ENCODE measurements around the gene CELF6. TPM values are rescaled to one million over a fixed set of nuclear protein-coding genes. Genes with fewer than 3 reads are reported as not detected.
A peak's percentile ranks its signal among the peaks of the same experiment; 100 is the strongest.

CELF6 gene
- total RNA-seq, 1 donor from 2014 or later, result not detected

- DNase-seq (ENCODE audit: low spot score in 2 of 2), result no peak
- no peaks in the 10 kb centered on the region for H3K9me3 ChIP-seq
- H3K36me3 ChIP-seq, result peaks cover 29 to 30% of the 10 kb centered on the region in 2 donors
- no peaks in the 10 kb centered on the region for H3K27me3 ChIP-seq
- no peak overlapping the region for H3K27ac ChIP-seq
- peaks cover 6 to 8% of the 10 kb centered on the region in 2 donors for H3K4me1 ChIP-seq
- no peak overlapping the region for H3K4me3 ChIP-seq
- TF ChIP-seq, protein P1, sequence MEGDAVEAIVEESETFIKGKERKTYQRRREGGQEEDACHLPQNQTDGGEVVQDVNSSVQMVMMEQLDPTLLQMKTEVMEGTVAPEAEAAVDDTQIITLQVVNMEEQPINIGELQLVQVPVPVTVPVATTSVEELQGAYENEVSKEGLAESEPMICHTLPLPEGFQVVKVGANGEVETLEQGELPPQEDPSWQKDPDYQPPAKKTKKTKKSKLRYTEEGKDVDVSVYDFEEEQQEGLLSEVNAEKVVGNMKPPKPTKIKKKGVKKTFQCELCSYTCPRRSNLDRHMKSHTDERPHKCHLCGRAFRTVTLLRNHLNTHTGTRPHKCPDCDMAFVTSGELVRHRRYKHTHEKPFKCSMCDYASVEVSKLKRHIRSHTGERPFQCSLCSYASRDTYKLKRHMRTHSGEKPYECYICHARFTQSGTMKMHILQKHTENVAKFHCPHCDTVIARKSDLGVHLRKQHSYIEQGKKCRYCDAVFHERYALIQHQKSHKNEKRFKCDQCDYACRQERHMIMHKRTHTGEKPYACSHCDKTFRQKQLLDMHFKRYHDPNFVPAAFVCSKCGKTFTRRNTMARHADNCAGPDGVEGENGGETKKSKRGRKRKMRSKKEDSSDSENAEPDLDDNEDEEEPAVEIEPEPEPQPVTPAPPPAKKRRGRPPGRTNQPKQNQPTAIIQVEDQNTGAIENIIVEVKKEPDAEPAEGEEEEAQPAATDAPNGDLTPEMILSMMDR (IDR thresholded peaks at IDR 0.05), result no peak
- intact Hi-C loops (cut with DNase I), result loop anchor here (10.0 kb wide), 1 partner anchor 1864 kb away; no protein-coding TSS in a partner anchor
These were observed 81.4 kb downstream of the CELF6 start for GRCh38 chr15:72238586-72238985.

DNA sequence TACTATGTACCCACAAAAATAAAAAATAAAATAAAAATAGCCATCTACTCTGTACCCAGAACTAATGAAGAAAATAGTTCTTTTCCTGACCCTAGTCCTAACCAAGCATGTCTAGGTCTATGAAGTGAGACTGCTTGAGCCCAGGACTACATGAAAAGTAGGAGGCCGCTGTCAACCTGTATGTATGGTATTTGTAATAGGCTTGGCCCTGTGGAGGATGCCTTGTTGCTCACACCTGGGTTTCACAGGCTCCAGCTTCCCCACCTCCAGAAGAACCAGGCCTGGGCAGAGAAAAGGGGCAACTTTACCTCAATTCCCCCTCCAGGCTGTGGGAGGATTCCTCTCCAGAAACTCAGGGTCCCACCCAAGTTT, 82.1 kb downstream of the CELF6 start:
- intact Hi-C loops (cut with DNase I), result loop anchor here (2.0 to 10.0 kb wide), 2 partner anchors 15 to 1863 kb away; no protein-coding TSS in a partner anchor
- H3K4me3 ChIP-seq, result no peak overlapping the region
- peaks cover 6 to 10% of the 10 kb centered on the region in 2 donors for H3K4me1 ChIP-seq
- no peaks in the 10 kb centered on the region for H3K27me3 ChIP-seq
- H3K36me3 ChIP-seq, result peaks cover 24 to 29% of the 10 kb centered on the region in 2 donors
- peak overlapping the region; percentile 59 to 74 for H3K27ac ChIP-seq
- no peaks in the 10 kb centered on the region for H3K9me3 ChIP-seq
- DNase-seq (ENCODE audit: low spot score in 2 of 2), result no peak
- TF ChIP-seq, protein P1 (IDR thresholded peaks at IDR 0.05), result no peak

- Histone ChIP-seq H3K36me3 (peaks cover 18 to 23% of the 10 kb centered on the region in 2 donors), H3K27ac (peak overlapping the region; percentile 59 to 74), H3K4me3 (peak overlapping the region in 1 of 2 donors; percentile 29), H3K27me3 (no peaks in the 10 kb centered on the region), H3K9me3 (no peaks in the 10 kb centered on the region), H3K4me1 (peaks cover 6 to 16% of the 10 kb centered on the region in 2 donors)
- intact Hi-C loops (cut with DNase I), result loop anchor here (2.0 to 10.0 kb wide), 2 partner anchors 14 to 1862 kb away; no protein-coding TSS in a partner anchor
- TF ChIP-seq, protein P1 (IDR thresholded peaks at IDR 0.05), result no peak
- DNase-seq (ENCODE audit: low spot score in 2 of 2), result peak; percentile 63 to 87
These were observed 82.7 kb downstream of the CELF6 start for GRCh38 chr15:72237029-72237852.

DNA sequence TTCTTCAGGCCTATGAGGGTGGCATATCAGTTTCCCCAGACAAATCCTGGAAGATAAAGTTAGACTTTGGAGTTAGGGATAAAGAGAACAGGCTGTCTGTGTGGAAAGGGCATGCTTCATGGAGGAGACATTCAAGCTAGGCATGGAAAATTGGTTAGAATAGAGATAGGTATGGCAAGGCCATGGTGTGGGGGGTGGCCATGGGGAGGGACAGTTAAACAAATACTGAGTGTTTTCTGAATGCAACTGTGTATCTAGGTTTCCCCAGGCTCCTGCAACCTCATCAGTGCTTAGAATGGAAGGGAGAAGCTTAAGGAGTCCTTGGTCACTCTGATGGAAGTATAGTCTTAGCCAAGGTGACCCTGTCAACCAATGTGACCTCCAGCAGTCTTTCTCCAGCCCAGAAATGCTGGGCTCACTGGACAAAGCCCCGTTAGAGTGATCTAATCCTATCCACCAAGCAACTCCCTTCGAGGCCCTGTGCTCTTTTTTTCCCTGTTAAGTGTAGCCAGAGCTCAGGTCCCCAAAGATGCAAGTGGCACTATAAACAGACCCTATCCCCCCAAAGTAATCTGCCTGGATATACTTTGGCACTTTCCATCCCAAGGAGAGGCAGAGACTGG, 83.5 kb downstream of the CELF6 start:
- Histone ChIP-seq H3K4me1 (peaks cover 6 to 17% of the 10 kb centered on the region in 2 donors), H3K27ac (peak overlapping the region; percentile 59 to 74), H3K9me3 (no peaks in the 10 kb centered on the region), H3K36me3 (peaks cover 10 to 16% of the 10 kb centered on the region in 2 donors), H3K27me3 (no peaks in the 10 kb centered on the region), H3K4me3 (no peak overlapping the region)
- DNase-seq (ENCODE audit: low spot score in 2 of 2), result no peak
- TF ChIP-seq, protein P1 (IDR thresholded peaks at IDR 0.05), result no peak
- intact Hi-C loops (cut with DNase I), result loop anchor here (2.0 to 10.0 kb wide), 2 partner anchors 14 to 1862 kb away; no protein-coding TSS in a partner anchor

DNA sequence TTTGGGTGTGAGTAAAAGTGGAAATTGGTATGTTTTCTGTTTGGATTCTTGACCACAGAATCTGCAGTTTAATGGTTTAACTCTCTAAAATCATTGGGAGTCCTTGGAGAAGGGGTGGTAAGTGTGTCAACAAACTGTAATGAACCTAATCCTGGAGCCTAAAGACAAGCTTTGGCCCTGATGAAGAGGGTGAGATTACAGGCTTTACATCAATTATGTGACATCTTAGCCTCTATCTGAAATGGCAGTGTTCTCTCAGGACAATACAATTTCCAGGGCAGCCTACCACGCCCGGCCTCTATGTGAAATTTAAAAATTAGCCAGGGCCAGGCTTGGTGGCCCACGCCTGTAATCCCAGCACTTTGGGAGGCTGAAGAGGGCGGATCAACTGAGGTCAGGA, 84.7 kb downstream of the CELF6 start:
- intact Hi-C loops (cut with DNase I), result loop anchor here (10.0 kb wide), 1 partner anchor 1860 kb away; no protein-coding TSS in a partner anchor
- H3K9me3 ChIP-seq, result no peaks in the 10 kb centered on the region
- H3K27me3 ChIP-seq, result no peaks in the 10 kb centered on the region
- TF ChIP-seq, protein P1 (IDR thresholded peaks at IDR 0.05), result no peak
- no peak overlapping the region for H3K4me3 ChIP-seq
- H3K4me1 ChIP-seq, result peaks cover 6 to 17% of the 10 kb centered on the region in 2 donors
- H3K36me3 ChIP-seq, result peaks cover 0 to 7% of the 10 kb centered on the region in 2 donors
- no peak for DNase-seq (ENCODE audit: low spot score in 2 of 2)
- no peak overlapping the region for H3K27ac ChIP-seq

Other genes with a start within 250 kb of the CELF6 start
- gene MYO9A, start 202.0 kb downstream of the CELF6 start, total RNA-seq, result 128 TPM
- 3.5 TPM for gene SENP8, start 201.8 kb downstream of the CELF6 start, total RNA-seq
- not detected for gene GRAMD2A, start 122.4 kb downstream of the CELF6 start, total RNA-seq
- gene PKM, start 89.0 kb downstream of the CELF6 start, total RNA-seq, result 313 TPM
- gene PARP6, start 47.6 kb downstream of the CELF6 start, total RNA-seq, result 26.5 TPM
- 111 TPM for gene HEXA, start 55.9 kb upstream of the CELF6 start, total RNA-seq
- not detected for gene TMEM202, start 78.1 kb upstream of the CELF6 start, total RNA-seq
- gene ARIH1, start 154.2 kb upstream of the CELF6 start, total RNA-seq, result 109 TPM